Measurements from ENCODE around the gene GLIS1.

The GLIS1 gene

DNA sequence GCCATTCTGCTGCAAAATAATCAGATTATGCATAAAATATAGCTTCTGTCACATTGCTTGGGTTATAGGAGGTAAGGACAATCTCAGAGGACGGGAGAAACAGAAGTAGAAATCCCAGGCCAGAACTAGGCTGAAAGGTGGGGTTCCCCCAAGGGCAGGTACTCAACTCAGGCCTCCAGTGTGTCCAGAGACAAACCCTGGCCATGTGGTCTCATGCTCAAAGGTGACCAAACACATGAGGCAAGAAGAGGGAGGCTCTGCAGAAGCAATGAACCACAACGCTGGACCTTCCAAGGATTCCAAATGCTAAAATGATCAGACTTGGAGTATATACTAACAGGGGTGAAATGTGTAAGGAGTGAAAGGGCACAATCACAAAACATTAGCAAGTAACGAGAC, 176.0 kb downstream of the GLIS1 start:
- H3K27ac ChIP-seq, result no peak overlapping the region
- TF ChIP-seq, protein P1, sequence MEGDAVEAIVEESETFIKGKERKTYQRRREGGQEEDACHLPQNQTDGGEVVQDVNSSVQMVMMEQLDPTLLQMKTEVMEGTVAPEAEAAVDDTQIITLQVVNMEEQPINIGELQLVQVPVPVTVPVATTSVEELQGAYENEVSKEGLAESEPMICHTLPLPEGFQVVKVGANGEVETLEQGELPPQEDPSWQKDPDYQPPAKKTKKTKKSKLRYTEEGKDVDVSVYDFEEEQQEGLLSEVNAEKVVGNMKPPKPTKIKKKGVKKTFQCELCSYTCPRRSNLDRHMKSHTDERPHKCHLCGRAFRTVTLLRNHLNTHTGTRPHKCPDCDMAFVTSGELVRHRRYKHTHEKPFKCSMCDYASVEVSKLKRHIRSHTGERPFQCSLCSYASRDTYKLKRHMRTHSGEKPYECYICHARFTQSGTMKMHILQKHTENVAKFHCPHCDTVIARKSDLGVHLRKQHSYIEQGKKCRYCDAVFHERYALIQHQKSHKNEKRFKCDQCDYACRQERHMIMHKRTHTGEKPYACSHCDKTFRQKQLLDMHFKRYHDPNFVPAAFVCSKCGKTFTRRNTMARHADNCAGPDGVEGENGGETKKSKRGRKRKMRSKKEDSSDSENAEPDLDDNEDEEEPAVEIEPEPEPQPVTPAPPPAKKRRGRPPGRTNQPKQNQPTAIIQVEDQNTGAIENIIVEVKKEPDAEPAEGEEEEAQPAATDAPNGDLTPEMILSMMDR (conservative IDR thresholded peaks at IDR 0.05), result no peak
- TF ChIP-seq ZFX (IDR thresholded peaks at IDR 0.05), result no peak

GRCh38 chr1:53562291-53562980, 176.5 kb downstream of the GLIS1 start:
- no peak overlapping the region for H3K27ac ChIP-seq
- TF ChIP-seq, protein P1 (conservative IDR thresholded peaks at IDR 0.05), result no peak
- TF ChIP-seq ZFX (IDR thresholded peaks at IDR 0.05), result no peak

- TF ChIP-seq, protein P1 (conservative IDR thresholded peaks at IDR 0.05), result no peak
- H3K27ac ChIP-seq, result no peak overlapping the region
Measured at GRCh38 chr1:53561503-53562105, 177.4 kb downstream of the GLIS1 start.

- TF ChIP-seq, protein P1 (conservative IDR thresholded peaks at IDR 0.05), result no peak
- no peak for TF ChIP-seq ZFX (IDR thresholded peaks at IDR 0.05)
Measured at GRCh38 chr1:53560581-53561502, 178.1 kb downstream of the GLIS1 start.

DNA sequence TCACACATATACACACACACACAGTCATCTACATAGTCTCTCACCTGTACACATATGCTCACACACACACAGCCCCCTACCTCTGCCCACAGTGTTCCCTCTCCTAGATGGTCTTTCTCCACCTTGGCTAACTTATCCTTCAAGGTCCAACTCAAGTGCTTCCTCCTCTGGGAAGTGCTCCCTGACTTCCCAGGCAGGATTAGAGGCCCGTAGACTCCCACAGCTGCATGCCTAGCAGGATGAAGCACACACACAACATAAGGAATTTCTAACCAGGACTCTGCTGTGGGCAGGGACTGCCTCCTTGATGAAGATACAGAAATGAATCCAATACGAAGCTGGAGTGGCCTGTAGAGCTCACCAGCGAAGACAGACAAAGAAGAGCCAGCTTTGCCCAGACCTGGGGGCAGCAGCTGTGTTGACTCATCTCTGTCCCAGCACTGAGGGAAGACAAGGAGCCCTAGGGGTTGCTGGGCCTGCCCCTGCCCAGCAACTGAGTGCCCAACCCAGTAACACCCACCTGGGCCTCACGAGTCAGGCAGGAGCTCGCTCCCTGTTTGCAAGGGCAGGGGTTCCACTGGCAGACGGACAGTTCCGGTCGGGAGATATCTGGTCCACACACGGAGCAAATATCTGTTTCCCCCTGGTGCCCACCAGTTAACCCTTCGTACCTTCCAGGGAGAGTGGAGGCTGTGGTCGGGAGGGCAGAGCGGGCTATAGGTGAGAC, 178.9 kb downstream of the GLIS1 start:
- H3K27ac ChIP-seq, result no peak overlapping the region
- TF ChIP-seq, protein P1 (conservative IDR thresholded peaks at IDR 0.05), result no peak
- no peak for TF ChIP-seq ZFX (IDR thresholded peaks at IDR 0.05)

More at GRCh38 chr1:53560581-53561502, 178.1 kb downstream of the GLIS1 start:
- no peak overlapping the region for H3K27ac ChIP-seq

DNA sequence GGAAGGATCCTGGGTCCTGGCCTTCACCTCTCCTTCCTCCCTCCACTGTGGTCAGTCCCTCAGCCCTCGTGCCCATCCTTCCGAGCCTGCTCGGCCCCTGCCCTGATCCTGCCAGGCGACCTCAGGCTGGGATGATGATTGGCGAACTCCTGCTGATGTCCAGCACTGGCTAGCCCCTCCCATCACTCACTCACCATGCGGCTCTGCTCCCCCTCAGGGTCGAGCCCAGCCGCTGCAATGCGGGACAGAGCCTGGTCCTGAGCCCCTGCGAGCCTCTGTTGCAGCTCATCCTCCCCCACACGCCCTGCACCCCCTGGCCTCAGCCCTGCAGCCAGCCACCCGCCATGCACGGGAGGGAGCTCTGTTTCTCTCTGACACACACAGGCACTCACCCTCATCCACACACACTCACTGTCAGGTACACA, 179.6 kb downstream of the GLIS1 start:
- no peak for TF ChIP-seq ZFX (IDR thresholded peaks at IDR 0.05)
- TF ChIP-seq, protein P1 (conservative IDR thresholded peaks at IDR 0.05), result no peak
- no peak overlapping the region for H3K27ac ChIP-seq
